Stomach smooth muscle (tissue), 2 donors: Measurements from ENCODE around the gene SRSF8.
A peak's percentile ranks its signal among the peaks of the same experiment; 100 is the strongest.

Source experiments
- H3K27ac ChIP-seq: one replicate; pipeline ENCODE4 v1.7.0; 2013; ENCODE audit warnings: mild to moderate bottlenecking, low read length, inconsistent platforms
- H3K27me3 ChIP-seq, 2 donors: one replicate each; pipeline ENCODE4 v1.7.0; 2013; ENCODE audit warnings: low read length in 2 of 2; ENCODE audit not compliant: insufficient read depth in 2 of 2, control insufficient read depth in 1 of 2
- H3K36me3 ChIP-seq, 2 donors: one replicate each; pipeline ENCODE4 v1.7.0; 2013; ENCODE audit warnings: low read length in 2 of 2; ENCODE audit not compliant: control insufficient read depth in 2 of 2, insufficient read depth in 2 of 2
- H3K4me1 ChIP-seq: one replicate; pipeline ENCODE4 v1.7.0; 2013; ENCODE audit warnings: low read length; ENCODE audit not compliant: control insufficient read depth, insufficient read depth
- H3K4me3 ChIP-seq, 2 donors: one replicate each; pipeline ENCODE4 v1.7.0; 2013; ENCODE audit warnings: low read length in 2 of 2
- H3K9ac ChIP-seq, 2 donors: one replicate each; pipeline ENCODE4 v1.7.0; 2013; ENCODE audit warnings: low read length in 2 of 2, mild to moderate bottlenecking in 1 of 2
- H3K9me3 ChIP-seq, 2 donors: one replicate each; pipeline ENCODE4 v1.7.0; 2013; ENCODE audit warnings: low read length in 2 of 2; ENCODE audit not compliant: control insufficient read depth in 2 of 2
- donor health status: healthy.
- donor health status: Pancreatic carcinoma.

The SRSF8 gene

DNA sequence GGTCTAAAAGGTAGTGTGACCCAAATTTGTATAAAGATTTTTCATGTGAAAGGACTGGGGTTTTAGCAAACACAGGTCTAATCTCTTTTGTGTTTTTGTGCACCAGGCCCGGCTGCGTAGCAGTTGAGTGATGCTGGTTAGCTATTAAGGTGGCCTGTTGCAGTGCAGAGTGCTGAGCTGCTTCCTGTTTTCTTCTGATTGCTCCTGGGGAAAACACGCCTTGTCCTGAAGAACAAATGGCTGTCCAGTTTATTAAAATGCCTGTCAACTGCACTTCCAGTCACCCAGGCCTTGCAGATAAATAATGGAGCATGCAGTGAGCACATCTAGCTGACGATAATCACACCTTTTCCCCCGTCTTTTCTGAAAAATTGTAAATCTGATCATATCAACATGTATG lies 1.8 kb downstream of the SRSF8 start:
- H3K4me3 ChIP-seq, result peak overlapping the region; percentile 74 to 94
- no peaks in the 10 kb centered on the region for H3K36me3 ChIP-seq
- no peaks in the 10 kb centered on the region for H3K27me3 ChIP-seq
- peak overlapping the region; percentile 95 to 98 for H3K9ac ChIP-seq
- H3K27ac ChIP-seq, result peak overlapping the region; percentile 92
- no peaks in the 10 kb centered on the region for H3K9me3 ChIP-seq
- H3K4me1 ChIP-seq, result peaks cover 5% of the 10 kb centered on the region

DNA sequence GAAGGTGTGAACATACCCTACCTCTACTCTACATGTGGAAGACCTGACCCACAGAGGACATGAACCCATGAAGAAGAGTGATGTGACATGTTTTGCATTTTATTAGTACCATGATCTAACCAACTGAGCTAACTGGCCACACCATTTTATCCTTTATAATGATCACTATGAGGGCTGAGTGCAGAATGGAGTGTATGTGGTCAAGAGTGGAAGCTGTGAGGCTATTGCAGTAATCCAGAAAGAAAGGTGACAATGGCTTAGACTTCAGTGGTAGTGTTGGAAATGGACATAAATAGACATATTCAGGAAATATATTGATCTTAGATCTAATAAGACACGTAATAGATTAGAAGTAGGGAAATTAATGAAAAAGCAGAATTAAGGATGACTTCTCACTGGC lies 3.8 kb downstream of the SRSF8 start:
- Histone ChIP-seq H3K4me1 (peaks cover 7% of the 10 kb centered on the region), H3K9me3 (no peaks in the 10 kb centered on the region), H3K4me3 (no peak overlapping the region), H3K36me3 (no peaks in the 10 kb centered on the region), H3K9ac (no peak overlapping the region), H3K27ac (no peak overlapping the region), H3K27me3 (no peaks in the 10 kb centered on the region)

DNA sequence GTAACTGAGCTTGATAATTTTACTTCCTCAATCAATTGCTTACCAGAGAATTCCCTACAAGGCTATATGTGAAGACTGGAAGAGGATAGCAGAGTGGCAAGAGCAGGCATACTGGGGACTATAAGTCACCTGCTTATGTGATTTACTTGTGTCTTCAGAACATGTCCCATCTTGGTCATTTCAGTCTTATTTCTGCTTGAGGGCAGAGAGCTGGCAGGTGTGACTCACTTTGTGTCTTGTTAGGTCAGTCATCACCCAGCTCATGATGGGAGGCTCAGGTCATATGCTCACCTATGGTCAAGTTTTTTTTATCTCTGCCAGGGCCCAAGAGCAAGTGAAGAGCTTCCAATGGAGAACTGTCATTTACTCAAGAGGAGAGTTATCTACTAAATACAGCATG lies 6.2 kb downstream of the SRSF8 start:
- Histone ChIP-seq H3K4me1 (peaks cover 7% of the 10 kb centered on the region), H3K36me3 (no peaks in the 10 kb centered on the region), H3K27ac (no peak overlapping the region), H3K9ac (no peak overlapping the region), H3K27me3 (no peaks in the 10 kb centered on the region), H3K4me3 (no peak overlapping the region), H3K9me3 (no peaks in the 10 kb centered on the region)

GRCh38 chr11:95074792-95075563 lies 8.3 kb downstream of the SRSF8 start:
- Histone ChIP-seq H3K9me3 (no peaks in the 10 kb centered on the region), H3K9ac (no peak overlapping the region)

DNA sequence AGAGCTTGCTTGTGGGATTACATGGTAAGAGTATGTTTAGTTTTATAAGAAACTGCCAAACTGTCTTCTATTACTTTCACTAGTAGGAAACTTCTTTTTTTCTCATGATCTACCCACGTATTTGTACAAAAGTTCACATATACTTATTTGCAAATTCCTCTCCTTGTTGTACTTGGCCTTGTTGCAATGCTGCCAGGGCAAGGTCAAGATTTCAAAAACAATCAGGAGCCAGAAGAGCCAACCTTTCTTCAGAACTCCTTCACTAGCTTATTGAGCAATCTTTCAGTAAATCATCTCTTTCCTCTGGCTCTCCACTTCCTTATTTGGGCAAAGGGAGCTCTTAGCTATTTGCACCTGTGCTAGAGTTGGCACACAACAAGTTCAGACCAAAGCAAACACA lies 9.7 kb downstream of the SRSF8 start:
- H3K27ac ChIP-seq, result no peak overlapping the region
- peaks cover 2% of the 10 kb centered on the region for H3K4me1 ChIP-seq
- no peaks in the 10 kb centered on the region for H3K9me3 ChIP-seq
- H3K36me3 ChIP-seq, result no peaks in the 10 kb centered on the region
- H3K27me3 ChIP-seq, result no peaks in the 10 kb centered on the region
- no peak overlapping the region for H3K4me3 ChIP-seq
- H3K9ac ChIP-seq, result no peak overlapping the region

More at GRCh38 chr11:95074792-95075563, 8.3 kb downstream of the SRSF8 start:
- H3K36me3 ChIP-seq, result no peaks in the 10 kb centered on the region
- H3K27ac ChIP-seq, result no peak overlapping the region
- peaks cover 2% of the 10 kb centered on the region for H3K4me1 ChIP-seq
- no peaks in the 10 kb centered on the region for H3K27me3 ChIP-seq
- H3K4me3 ChIP-seq, result no peak overlapping the region

GRCh38 chr11:95076981-95077380 lies 10.3 kb downstream of the SRSF8 start:
- H3K27ac ChIP-seq, result no peak overlapping the region
- H3K27me3 ChIP-seq, result no peaks in the 10 kb centered on the region
- peaks cover 2% of the 10 kb centered on the region for H3K4me1 ChIP-seq
- no peak overlapping the region for H3K9ac ChIP-seq
- H3K4me3 ChIP-seq, result no peak overlapping the region
- H3K9me3 ChIP-seq, result no peaks in the 10 kb centered on the region
- H3K36me3 ChIP-seq, result no peaks in the 10 kb centered on the region

- Histone ChIP-seq H3K27ac (no peak overlapping the region), H3K36me3 (no peaks in the 10 kb centered on the region)
Measured at GRCh38 chr11:95078526-95078925, 11.8 kb downstream of the SRSF8 start.

GRCh38 chr11:95081010-95081409 lies 14.3 kb downstream of the SRSF8 start:
- Histone ChIP-seq H3K4me3 (no peak overlapping the region), H3K9me3 (no peaks in the 10 kb centered on the region), H3K36me3 (no peaks in the 10 kb centered on the region), H3K27me3 (no peaks in the 10 kb centered on the region), H3K9ac (no peak overlapping the region), H3K27ac (no peak overlapping the region), H3K4me1 (no peaks in the 10 kb centered on the region)

More at GRCh38 chr11:95078526-95078925, 11.8 kb downstream of the SRSF8 start:
- Histone ChIP-seq H3K4me3 (no peak overlapping the region), H3K27me3 (no peaks in the 10 kb centered on the region), H3K4me1 (peaks cover 2% of the 10 kb centered on the region), H3K9ac (no peak overlapping the region), H3K9me3 (no peaks in the 10 kb centered on the region)

- no peak overlapping the region for H3K4me3 ChIP-seq
- H3K9me3 ChIP-seq, result no peaks in the 10 kb centered on the region
- H3K27ac ChIP-seq, result no peak overlapping the region
- H3K27me3 ChIP-seq, result no peaks in the 10 kb centered on the region
- no peak overlapping the region for H3K9ac ChIP-seq
- H3K4me1 ChIP-seq, result no peaks in the 10 kb centered on the region
- H3K36me3 ChIP-seq, result no peaks in the 10 kb centered on the region
Measured at GRCh38 chr11:95081412-95081811, 14.7 kb downstream of the SRSF8 start.

DNA sequence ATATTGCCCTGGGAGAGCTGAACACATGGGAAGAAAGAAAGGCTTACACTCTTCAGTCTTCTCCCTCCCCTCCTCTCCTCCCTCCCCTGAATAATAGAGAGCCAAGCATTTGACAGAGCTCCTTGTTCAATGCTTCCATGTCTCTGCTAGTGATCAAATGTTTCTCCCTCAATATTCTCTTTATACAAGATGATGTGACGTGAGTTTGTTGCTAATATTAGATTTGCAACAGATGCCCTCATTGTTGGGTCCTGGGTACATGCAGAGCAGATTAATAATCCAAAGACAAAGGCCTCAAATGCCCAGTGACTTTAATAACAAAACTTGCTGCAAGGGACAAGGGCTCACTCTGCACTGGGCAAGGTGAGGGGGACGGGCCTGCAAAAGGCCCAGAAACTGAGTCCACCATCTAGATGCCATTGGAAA lies 15.9 kb downstream of the SRSF8 start:
- H3K27me3 ChIP-seq, result no peaks in the 10 kb centered on the region
- no peak overlapping the region for H3K4me3 ChIP-seq
- no peaks in the 10 kb centered on the region for H3K9me3 ChIP-seq
- no peak overlapping the region for H3K27ac ChIP-seq
- H3K36me3 ChIP-seq, result no peaks in the 10 kb centered on the region
- H3K4me1 ChIP-seq, result no peaks in the 10 kb centered on the region
- H3K9ac ChIP-seq, result no peak overlapping the region

DNA sequence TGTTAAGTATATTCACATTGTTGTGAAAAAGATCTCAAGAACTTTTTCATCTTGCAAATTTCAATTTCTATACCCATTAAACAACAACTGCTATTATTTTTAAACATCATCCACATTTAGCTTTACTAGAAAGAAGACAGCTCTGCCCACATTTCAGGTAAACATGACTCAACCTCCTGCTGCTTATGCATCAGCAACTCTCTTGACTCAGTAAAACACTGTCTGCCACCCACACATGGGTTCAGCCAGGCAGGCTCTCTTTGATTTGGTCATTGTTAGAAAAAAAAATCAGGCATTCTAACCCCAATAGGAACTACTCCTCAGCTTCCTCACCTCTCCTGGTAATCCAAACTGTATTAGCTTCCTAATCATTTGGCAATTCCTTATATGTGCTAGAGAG lies 17.8 kb downstream of the SRSF8 start:
- H3K4me1 ChIP-seq, result peaks cover 7% of the 10 kb centered on the region
- no peak overlapping the region for H3K27ac ChIP-seq
- no peak overlapping the region for H3K9ac ChIP-seq
- H3K36me3 ChIP-seq, result no peaks in the 10 kb centered on the region
- H3K27me3 ChIP-seq, result no peaks in the 10 kb centered on the region
- H3K9me3 ChIP-seq, result no peaks in the 10 kb centered on the region
- H3K4me3 ChIP-seq, result no peak overlapping the region
